LNCAP (cell line): ENCODE results near the gene ST6GAL2.

Source experiments
- TF ChIP-seq, protein P1 (sequence below): fragments of 450-650 bp; IDR thresholded peaks from 2 replicates; pipeline ENCODE4 v1.5.1; 2017; ENCODE audit warnings: mild to moderate bottlenecking

The ST6GAL2 gene

GRCh38 chr2:106839849-106840595 is 45.9 kb downstream of the ST6GAL2 start:
- TF ChIP-seq, protein P1, sequence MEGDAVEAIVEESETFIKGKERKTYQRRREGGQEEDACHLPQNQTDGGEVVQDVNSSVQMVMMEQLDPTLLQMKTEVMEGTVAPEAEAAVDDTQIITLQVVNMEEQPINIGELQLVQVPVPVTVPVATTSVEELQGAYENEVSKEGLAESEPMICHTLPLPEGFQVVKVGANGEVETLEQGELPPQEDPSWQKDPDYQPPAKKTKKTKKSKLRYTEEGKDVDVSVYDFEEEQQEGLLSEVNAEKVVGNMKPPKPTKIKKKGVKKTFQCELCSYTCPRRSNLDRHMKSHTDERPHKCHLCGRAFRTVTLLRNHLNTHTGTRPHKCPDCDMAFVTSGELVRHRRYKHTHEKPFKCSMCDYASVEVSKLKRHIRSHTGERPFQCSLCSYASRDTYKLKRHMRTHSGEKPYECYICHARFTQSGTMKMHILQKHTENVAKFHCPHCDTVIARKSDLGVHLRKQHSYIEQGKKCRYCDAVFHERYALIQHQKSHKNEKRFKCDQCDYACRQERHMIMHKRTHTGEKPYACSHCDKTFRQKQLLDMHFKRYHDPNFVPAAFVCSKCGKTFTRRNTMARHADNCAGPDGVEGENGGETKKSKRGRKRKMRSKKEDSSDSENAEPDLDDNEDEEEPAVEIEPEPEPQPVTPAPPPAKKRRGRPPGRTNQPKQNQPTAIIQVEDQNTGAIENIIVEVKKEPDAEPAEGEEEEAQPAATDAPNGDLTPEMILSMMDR: peak; percentile 31

DNA sequence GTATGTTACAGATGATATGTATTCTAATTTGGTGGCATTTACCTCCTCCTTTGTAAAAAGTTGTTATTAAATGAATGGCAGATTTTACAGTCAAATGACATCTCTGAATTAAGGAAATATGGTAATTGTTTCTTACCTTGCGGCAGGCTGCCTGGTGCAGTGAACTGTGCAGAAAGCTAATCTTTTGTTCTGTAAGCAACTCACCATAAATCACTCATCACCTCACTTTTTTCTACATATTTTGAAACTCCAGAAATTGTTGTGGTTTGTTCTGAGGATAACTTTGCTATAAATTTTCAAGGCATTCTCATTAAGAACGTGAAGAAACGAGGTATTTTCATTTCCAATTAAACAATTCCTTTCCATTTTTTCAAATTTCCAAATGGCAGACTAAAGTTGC is 52.7 kb downstream of the ST6GAL2 start:
- TF ChIP-seq, protein P1: no peak

DNA sequence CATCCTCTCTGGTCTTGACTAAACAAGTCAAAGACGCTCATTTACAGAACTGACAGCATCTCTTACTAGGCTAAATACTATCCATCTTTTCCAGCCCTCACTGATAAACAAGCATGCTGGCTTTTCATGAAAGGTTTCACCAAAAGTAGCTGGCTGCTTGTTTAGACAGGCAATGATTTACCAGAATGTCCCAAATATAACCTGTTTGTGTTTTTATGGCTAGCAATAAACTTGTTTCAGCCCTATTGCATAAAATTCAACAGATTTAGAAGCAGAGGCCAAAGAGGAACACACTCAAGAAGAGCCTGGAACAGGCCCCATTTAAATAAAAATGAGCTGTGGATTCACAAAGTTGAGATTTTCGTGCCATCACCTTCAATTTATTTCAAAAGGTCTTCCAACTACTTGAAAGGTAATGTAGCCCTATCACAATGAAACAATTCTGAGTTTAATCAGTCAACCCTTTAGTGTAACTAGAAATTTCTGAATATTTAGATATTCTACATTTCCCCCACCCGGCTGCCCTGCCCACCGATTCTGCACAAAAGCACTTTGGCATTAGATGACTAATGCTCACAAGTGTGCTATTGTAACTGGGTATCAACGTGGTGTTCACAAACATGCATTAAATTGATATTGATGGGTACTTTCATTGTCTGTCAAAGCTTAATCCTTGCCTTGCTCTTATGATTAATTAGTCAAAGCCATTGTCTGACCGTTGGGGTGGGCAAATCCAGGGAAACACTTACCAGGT is 54.0 kb downstream of the ST6GAL2 start:
- TF ChIP-seq, protein P1: no peak

DNA sequence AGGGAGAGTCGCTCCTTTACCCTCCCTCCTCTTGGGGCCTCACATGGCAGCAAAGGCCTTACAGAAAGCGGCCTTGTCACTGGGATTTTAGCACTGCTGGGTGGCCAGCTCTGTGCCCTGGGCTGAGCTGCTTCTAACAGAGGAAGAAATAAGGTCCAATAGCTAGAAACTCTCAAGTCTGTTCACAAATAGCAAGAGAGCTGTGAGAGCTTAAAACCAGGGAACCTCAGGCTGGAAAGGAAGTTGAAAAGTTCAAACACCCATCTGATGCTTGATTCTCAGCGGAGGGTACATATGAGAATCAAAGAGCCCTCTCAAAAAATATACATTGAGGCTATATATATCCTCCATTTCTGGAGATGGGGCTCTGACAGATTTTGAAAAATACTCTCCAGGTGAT is 54.7 kb downstream of the ST6GAL2 start:
- TF ChIP-seq, protein P1: no peak

DNA sequence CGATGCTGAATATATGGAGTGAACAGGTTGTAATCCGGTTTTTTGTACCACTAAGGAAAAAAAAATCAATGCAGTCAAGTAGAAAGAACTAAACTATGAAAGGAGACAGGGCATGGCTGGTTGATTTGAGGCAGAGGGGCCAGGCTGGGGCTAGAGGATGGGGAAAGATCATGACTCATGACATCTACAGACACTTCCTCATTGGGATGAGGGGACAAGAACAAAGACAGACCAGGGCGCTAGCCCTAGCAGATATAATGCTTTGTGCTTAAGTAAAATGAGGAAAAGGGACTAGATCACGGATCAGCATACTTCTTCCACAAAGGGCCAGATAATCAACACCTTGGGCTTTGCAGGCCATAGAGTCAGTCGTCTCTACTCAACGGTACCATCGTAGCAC is 55.8 kb downstream of the ST6GAL2 start:
- TF ChIP-seq, protein P1: no peak

- TF ChIP-seq, protein P1: no peak
Observed at GRCh38 chr2:106828119-106828518, 57.8 kb downstream of the ST6GAL2 start.

GRCh38 chr2:106827158-106827557 is 58.8 kb downstream of the ST6GAL2 start:
- TF ChIP-seq, protein P1: no peak
